ENCODE results near the gene PLEKHM3.
"Not testable (repeated sequence)": the region's sequence is repeated elsewhere in the genome, so short reads cannot be mapped to it uniquely, and the experiment has no call there.

The PLEKHM3 gene

GRCh38 chr2:207816546-207816945 is 208.8 kb downstream of the PLEKHM3 start:
- no peak for DNase-seq

- no peak for DNase-seq
These were observed 210.1 kb downstream of the PLEKHM3 start for GRCh38 chr2:207815254-207815653.

GRCh38 chr2:207813942-207814341 is 211.4 kb downstream of the PLEKHM3 start:
- DNase-seq = no peak

GRCh38 chr2:207813221-207813916 is 212.0 kb downstream of the PLEKHM3 start:
- DNase-seq = no peak

- no peak for DNase-seq
These were observed 212.6 kb downstream of the PLEKHM3 start for GRCh38 chr2:207812726-207813080.

- no peak for DNase-seq
These were observed 213.1 kb downstream of the PLEKHM3 start for GRCh38 chr2:207812058-207812725.

GRCh38 chr2:207811658-207812057 is 213.7 kb downstream of the PLEKHM3 start:
- DNase-seq = not testable (repeated sequence)

- DNase-seq = no peak
These were observed 215.0 kb downstream of the PLEKHM3 start for GRCh38 chr2:207810200-207810788.

- DNase-seq = no peak
These were observed 217.2 kb downstream of the PLEKHM3 start for GRCh38 chr2:207808119-207808518.

- no peak for DNase-seq
These were observed 217.8 kb downstream of the PLEKHM3 start for GRCh38 chr2:207807516-207807915.

GRCh38 chr2:207805566-207806226 is 219.6 kb downstream of the PLEKHM3 start:
- no peak for DNase-seq

GRCh38 chr2:207802650-207803049 is 222.7 kb downstream of the PLEKHM3 start:
- no peak for DNase-seq

GRCh38 chr2:207801259-207801658 is 224.1 kb downstream of the PLEKHM3 start:
- no peak for DNase-seq

GRCh38 chr2:207796585-207797350 is 228.6 kb downstream of the PLEKHM3 start:
- DNase-seq = no peak

- DNase-seq = peak; percentile 9
These were observed 233.0 kb downstream of the PLEKHM3 start for GRCh38 chr2:207792244-207792785.

GRCh38 chr2:207791579-207792243 is 233.6 kb downstream of the PLEKHM3 start:
- DNase-seq = no peak

- no peak for DNase-seq
These were observed 234.4 kb downstream of the PLEKHM3 start for GRCh38 chr2:207790898-207791297.

GRCh38 chr2:207787800-207788199 is 237.5 kb downstream of the PLEKHM3 start:
- DNase-seq = no peak

GRCh38 chr2:207787017-207787416 is 238.3 kb downstream of the PLEKHM3 start:
- no peak for DNase-seq

- no peak for DNase-seq
These were observed 240.4 kb downstream of the PLEKHM3 start for GRCh38 chr2:207784898-207785297.

- DNase-seq = no peak
These were observed 241.8 kb downstream of the PLEKHM3 start for GRCh38 chr2:207783514-207783913.
